Activated CD4-positive, alpha-beta T cell treated with anti-CD3 and anti-CD28 coated beads for 24 hours (primary cell): Measurements from ENCODE around the gene ASB7.

Experiments used
- DNase-seq, 2 donors: peaks; one replicate each; pipeline ENCODE4 v3.0.0-alpha.2; 2020; ENCODE audit warnings: low read depth in 2 of 2

ASB7 gene

GRCh38 chr15:100686021-100686724 is 83.8 kb downstream of the ASB7 start:
- no peak for DNase-seq

- no peak for DNase-seq
These were observed 84.5 kb downstream of the ASB7 start for GRCh38 chr15:100686725-100687473.

GRCh38 chr15:100687582-100688141 is 85.3 kb downstream of the ASB7 start:
- DNase-seq: no peak

GRCh38 chr15:100688549-100689120 is 86.2 kb downstream of the ASB7 start:
- no peak for DNase-seq

- no peak for DNase-seq
These were observed 86.9 kb downstream of the ASB7 start for GRCh38 chr15:100689131-100689899.

GRCh38 chr15:100690032-100690794 is 87.8 kb downstream of the ASB7 start:
- DNase-seq: no peak

- no peak for DNase-seq
These were observed 88.4 kb downstream of the ASB7 start for GRCh38 chr15:100690795-100691158.

GRCh38 chr15:100691321-100691720 is 88.9 kb downstream of the ASB7 start:
- no peak for DNase-seq

GRCh38 chr15:100692246-100692645 is 89.9 kb downstream of the ASB7 start:
- DNase-seq: no peak

- DNase-seq: no peak
These were observed 90.3 kb downstream of the ASB7 start for GRCh38 chr15:100692671-100693070.

GRCh38 chr15:100693451-100693850 is 91.1 kb downstream of the ASB7 start:
- no peak for DNase-seq

- DNase-seq: no peak
These were observed 92.1 kb downstream of the ASB7 start for GRCh38 chr15:100694381-100695021.

- DNase-seq: no peak
These were observed 92.7 kb downstream of the ASB7 start for GRCh38 chr15:100695048-100695447.

GRCh38 chr15:100696452-100696851 is 94.1 kb downstream of the ASB7 start:
- DNase-seq: no peak
